Measurements from ENCODE around the gene WARS2.

- TF ChIP-seq CTCF (IDR thresholded peaks at IDR 0.05 in 2 of 3, conservative IDR thresholded peaks at IDR 0.05 in 1 of 3; ENCODE audit: borderline replicate concordance in 1 of 3, insufficient read depth in 1 of 3, low read depth in 2 of 3, low read length in 2 of 3) = no peak
- TF ChIP-seq, protein P1, sequence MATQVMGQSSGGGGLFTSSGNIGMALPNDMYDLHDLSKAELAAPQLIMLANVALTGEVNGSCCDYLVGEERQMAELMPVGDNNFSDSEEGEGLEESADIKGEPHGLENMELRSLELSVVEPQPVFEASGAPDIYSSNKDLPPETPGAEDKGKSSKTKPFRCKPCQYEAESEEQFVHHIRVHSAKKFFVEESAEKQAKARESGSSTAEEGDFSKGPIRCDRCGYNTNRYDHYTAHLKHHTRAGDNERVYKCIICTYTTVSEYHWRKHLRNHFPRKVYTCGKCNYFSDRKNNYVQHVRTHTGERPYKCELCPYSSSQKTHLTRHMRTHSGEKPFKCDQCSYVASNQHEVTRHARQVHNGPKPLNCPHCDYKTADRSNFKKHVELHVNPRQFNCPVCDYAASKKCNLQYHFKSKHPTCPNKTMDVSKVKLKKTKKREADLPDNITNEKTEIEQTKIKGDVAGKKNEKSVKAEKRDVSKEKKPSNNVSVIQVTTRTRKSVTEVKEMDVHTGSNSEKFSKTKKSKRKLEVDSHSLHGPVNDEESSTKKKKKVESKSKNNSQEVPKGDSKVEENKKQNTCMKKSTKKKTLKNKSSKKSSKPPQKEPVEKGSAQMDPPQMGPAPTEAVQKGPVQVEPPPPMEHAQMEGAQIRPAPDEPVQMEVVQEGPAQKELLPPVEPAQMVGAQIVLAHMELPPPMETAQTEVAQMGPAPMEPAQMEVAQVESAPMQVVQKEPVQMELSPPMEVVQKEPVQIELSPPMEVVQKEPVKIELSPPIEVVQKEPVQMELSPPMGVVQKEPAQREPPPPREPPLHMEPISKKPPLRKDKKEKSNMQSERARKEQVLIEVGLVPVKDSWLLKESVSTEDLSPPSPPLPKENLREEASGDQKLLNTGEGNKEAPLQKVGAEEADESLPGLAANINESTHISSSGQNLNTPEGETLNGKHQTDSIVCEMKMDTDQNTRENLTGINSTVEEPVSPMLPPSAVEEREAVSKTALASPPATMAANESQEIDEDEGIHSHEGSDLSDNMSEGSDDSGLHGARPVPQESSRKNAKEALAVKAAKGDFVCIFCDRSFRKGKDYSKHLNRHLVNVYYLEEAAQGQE (IDR thresholded peaks at IDR 0.05; ENCODE audit: low read depth) = no peak
- TF ChIP-seq SP1 (IDR thresholded peaks at IDR 0.05; ENCODE audit: low read depth) = no peak
- TF ChIP-seq, protein P2, sequence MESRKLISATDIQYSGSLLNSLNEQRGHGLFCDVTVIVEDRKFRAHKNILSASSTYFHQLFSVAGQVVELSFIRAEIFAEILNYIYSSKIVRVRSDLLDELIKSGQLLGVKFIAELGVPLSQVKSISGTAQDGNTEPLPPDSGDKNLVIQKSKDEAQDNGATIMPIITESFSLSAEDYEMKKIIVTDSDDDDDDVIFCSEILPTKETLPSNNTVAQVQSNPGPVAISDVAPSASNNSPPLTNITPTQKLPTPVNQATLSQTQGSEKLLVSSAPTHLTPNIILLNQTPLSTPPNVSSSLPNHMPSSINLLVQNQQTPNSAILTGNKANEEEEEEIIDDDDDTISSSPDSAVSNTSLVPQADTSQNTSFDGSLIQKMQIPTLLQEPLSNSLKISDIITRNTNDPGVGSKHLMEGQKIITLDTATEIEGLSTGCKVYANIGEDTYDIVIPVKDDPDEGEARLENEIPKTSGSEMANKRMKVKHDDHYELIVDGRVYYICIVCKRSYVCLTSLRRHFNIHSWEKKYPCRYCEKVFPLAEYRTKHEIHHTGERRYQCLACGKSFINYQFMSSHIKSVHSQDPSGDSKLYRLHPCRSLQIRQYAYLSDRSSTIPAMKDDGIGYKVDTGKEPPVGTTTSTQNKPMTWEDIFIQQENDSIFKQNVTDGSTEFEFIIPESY (IDR thresholded peaks at IDR 0.05; ENCODE audit: extremely low read depth, insufficient replicate concordance, low read length) = no peak
- TF ChIP-seq POLR2A (IDR thresholded peaks at IDR 0.05; ENCODE audit: borderline replicate concordance, extremely low read depth, insufficient read depth, insufficient read length) = no peak
- TF ChIP-seq POLR2AphosphoS5 (IDR thresholded peaks at IDR 0.05; ENCODE audit: low read depth, low read length) = no peak
Observed at GRCh38 chr1:119086830-119087229, 53.6 kb downstream of the WARS2 start.
